DND-41 (cell line): ENCODE results near the gene NRG2.

Experiments
- EZH2 ChIP-seq: IDR thresholded peaks from 3 replicates; pipeline ENCODE4 v1.6.1; 2012; ENCODE audit warnings: borderline replicate concordance, low read depth, mild to moderate bottlenecking, moderate library complexity, low read length, inconsistent platforms; ENCODE audit not compliant: severe bottlenecking
- TF ChIP-seq, protein P1 (sequence below): IDR thresholded peaks from 2 replicates; pipeline ENCODE4 v1.5.1; 2012; ENCODE audit warnings: borderline replicate concordance, low read length, moderate library complexity, mild to moderate bottlenecking; ENCODE audit not compliant: poor library complexity, severe bottlenecking; ENCODE audit errors: extremely low read depth

DNA sequence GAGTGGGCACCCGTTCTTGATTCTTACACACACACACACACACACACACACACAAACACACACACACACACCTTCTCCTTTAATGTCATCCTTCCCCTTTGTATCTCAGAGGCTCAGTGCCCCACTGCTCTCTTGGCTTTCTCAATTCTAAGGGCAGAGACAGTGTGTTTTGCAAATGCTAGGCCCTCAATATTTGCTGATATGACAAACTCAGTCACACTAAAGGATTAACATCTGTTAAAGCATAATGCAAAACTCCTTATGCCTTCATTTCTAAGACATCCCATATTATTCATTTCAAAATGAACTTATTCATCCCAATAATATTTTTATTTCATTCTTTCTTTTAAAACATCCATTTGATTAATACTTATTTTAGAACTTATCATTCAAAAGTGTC lies 8.9 kb upstream of the NRG2 start:
- TF ChIP-seq EZH2 = no peak
- TF ChIP-seq, protein P1, sequence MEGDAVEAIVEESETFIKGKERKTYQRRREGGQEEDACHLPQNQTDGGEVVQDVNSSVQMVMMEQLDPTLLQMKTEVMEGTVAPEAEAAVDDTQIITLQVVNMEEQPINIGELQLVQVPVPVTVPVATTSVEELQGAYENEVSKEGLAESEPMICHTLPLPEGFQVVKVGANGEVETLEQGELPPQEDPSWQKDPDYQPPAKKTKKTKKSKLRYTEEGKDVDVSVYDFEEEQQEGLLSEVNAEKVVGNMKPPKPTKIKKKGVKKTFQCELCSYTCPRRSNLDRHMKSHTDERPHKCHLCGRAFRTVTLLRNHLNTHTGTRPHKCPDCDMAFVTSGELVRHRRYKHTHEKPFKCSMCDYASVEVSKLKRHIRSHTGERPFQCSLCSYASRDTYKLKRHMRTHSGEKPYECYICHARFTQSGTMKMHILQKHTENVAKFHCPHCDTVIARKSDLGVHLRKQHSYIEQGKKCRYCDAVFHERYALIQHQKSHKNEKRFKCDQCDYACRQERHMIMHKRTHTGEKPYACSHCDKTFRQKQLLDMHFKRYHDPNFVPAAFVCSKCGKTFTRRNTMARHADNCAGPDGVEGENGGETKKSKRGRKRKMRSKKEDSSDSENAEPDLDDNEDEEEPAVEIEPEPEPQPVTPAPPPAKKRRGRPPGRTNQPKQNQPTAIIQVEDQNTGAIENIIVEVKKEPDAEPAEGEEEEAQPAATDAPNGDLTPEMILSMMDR = no peak
